Measurements from ENCODE around the gene MGAT1.
A peak's percentile ranks its signal among the peaks of the same experiment; 100 is the strongest.

DNA sequence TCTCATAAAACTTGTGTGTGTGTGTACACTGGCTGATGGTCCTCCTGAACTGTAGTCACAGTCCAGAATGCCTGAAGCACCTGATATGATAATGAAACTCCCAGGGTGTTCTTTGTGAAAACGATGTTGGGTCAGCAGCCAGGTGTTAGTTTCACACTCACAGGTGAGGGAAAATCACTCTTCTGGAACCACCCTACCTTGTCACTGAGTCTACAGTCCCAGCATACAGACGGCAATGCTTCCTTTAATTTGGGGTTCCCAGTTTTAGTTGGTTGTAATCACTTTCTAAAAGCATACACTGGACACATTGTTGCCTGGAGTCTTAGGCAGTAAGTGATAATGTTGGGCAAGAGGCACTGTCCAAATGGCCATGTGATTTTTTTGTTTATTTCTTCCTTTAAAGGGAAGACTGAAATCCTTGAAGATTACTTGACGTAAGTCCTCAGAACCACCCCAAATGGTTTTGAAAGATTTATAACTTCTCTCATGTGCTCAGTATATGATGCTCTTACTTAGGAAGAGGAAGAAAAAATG, 18.2 kb upstream of the MGAT1 start:
- TF ChIP-seq, protein P1, sequence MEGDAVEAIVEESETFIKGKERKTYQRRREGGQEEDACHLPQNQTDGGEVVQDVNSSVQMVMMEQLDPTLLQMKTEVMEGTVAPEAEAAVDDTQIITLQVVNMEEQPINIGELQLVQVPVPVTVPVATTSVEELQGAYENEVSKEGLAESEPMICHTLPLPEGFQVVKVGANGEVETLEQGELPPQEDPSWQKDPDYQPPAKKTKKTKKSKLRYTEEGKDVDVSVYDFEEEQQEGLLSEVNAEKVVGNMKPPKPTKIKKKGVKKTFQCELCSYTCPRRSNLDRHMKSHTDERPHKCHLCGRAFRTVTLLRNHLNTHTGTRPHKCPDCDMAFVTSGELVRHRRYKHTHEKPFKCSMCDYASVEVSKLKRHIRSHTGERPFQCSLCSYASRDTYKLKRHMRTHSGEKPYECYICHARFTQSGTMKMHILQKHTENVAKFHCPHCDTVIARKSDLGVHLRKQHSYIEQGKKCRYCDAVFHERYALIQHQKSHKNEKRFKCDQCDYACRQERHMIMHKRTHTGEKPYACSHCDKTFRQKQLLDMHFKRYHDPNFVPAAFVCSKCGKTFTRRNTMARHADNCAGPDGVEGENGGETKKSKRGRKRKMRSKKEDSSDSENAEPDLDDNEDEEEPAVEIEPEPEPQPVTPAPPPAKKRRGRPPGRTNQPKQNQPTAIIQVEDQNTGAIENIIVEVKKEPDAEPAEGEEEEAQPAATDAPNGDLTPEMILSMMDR (IDR thresholded peaks at IDR 0.05): no peak
- peak; percentile 15 for TF ChIP-seq POLR2AphosphoS5 (IDR thresholded peaks at IDR 0.05)
- TF ChIP-seq POLR2A (IDR thresholded peaks at IDR 0.05): no peak
- no peak for TF ChIP-seq EP300 (IDR thresholded peaks at IDR 0.05)

Data from gastroesophageal sphincter (tissue), 3 donors.